ENCODE data around the gene AGBL5. TPM values are rescaled to one million over a fixed set of nuclear protein-coding genes. Genes with fewer than 3 reads are reported as not detected.
"Not testable (repeated sequence)": the region's sequence is repeated elsewhere in the genome, so short reads cannot be mapped to it uniquely, and the experiment has no call there.

Gene AGBL5
- total RNA-seq, 1 experiment from 2014 or later, result 25.8 TPM

- DNase-seq (ENCODE audit: low read depth), result no peak
Observed at GRCh38 chr2:27091746-27092695, 40.6 kb downstream of the AGBL5 start.

GRCh38 chr2:27092696-27093429 lies 41.4 kb downstream of the AGBL5 start:
- DNase-seq (ENCODE audit: low read depth), result peak; percentile 20

- DNase-seq (ENCODE audit: low read depth), result no peak
Observed at GRCh38 chr2:27093430-27094352, 42.2 kb downstream of the AGBL5 start.

- no peak for DNase-seq (ENCODE audit: low read depth)
Observed at GRCh38 chr2:27094353-27094984, 43.0 kb downstream of the AGBL5 start.

GRCh38 chr2:27095427-27095744 lies 43.9 kb downstream of the AGBL5 start:
- DNase-seq (ENCODE audit: low read depth), result no peak

GRCh38 chr2:27095745-27096651 lies 44.5 kb downstream of the AGBL5 start:
- peak; percentile 36 for DNase-seq (ENCODE audit: low read depth)

- no peak for DNase-seq (ENCODE audit: low read depth)
Observed at GRCh38 chr2:27096748-27097297, 45.4 kb downstream of the AGBL5 start.

- DNase-seq (ENCODE audit: low read depth), result no peak
Observed at GRCh38 chr2:27097341-27097740, 45.9 kb downstream of the AGBL5 start.

GRCh38 chr2:27099334-27099955 lies 48.0 kb downstream of the AGBL5 start:
- DNase-seq (ENCODE audit: low read depth), result no peak

- DNase-seq (ENCODE audit: low read depth), result no peak
Observed at GRCh38 chr2:27100036-27100435, 48.6 kb downstream of the AGBL5 start.

GRCh38 chr2:27102329-27102728 lies 50.9 kb downstream of the AGBL5 start:
- no peak for DNase-seq (ENCODE audit: low read depth)

- DNase-seq (ENCODE audit: low read depth), result no peak
Observed at GRCh38 chr2:27105981-27106380, 54.5 kb downstream of the AGBL5 start.

GRCh38 chr2:27108221-27108620 lies 56.8 kb downstream of the AGBL5 start:
- no peak for DNase-seq (ENCODE audit: low read depth)

GRCh38 chr2:27109083-27109482 lies 57.6 kb downstream of the AGBL5 start:
- no peak for DNase-seq (ENCODE audit: low read depth)

- DNase-seq (ENCODE audit: low read depth), result not testable (repeated sequence)
Observed at GRCh38 chr2:27110603-27111352, 59.3 kb downstream of the AGBL5 start.

GRCh38 chr2:27111392-27112078 lies 60.1 kb downstream of the AGBL5 start:
- DNase-seq (ENCODE audit: low read depth), result not testable (repeated sequence)

- DNase-seq (ENCODE audit: low read depth), result peak; percentile 7
Observed at GRCh38 chr2:27115519-27115918, 64.1 kb downstream of the AGBL5 start.

GRCh38 chr2:27117995-27118524 lies 66.6 kb downstream of the AGBL5 start:
- DNase-seq (ENCODE audit: low read depth), result no peak

All from M059J (cell line).